Measurements from ENCODE around the gene SPDEF.

SPDEF gene

DNA sequence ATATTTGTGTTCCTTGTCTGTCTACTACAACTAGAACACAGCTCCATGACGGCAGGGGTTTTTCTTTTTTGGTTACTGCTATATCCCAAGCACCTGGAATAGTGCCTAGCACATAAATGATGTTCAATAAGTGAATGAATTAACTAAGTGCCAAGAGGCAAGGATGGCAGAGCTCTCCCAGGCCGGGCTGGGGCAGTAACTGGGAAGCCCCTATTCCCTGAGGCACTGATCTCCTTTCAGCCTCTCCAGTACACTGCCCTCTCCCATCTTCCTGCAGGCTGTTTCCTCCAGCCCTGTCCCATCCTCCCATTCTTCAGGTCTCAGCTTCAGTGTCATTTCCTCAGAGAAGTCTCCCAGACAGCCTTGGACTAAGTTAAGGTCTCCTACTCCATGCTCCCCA lies 29.0 kb upstream of the SPDEF start:
- H3K4me3 ChIP-seq (replicated peaks in 1 of 2; ENCODE audit: low read depth in 2 of 2, low read length in 2 of 2), result no peak overlapping the region
- DNase-seq (ENCODE audit: low read depth in 2 of 2), result no peak
- no peak for TF ChIP-seq CTCF (IDR thresholded peaks at IDR 0.05; ENCODE audit: low read depth, low read length)

- no peak overlapping the region for H3K4me3 ChIP-seq (replicated peaks in 1 of 2; ENCODE audit: low read depth in 2 of 2, low read length in 2 of 2)
- DNase-seq (ENCODE audit: low read depth in 2 of 2), result no peak
- TF ChIP-seq CTCF (IDR thresholded peaks at IDR 0.05; ENCODE audit: low read depth, low read length), result no peak
Observed at GRCh38 chr6:34584694-34585093, 28.6 kb upstream of the SPDEF start.

DNA sequence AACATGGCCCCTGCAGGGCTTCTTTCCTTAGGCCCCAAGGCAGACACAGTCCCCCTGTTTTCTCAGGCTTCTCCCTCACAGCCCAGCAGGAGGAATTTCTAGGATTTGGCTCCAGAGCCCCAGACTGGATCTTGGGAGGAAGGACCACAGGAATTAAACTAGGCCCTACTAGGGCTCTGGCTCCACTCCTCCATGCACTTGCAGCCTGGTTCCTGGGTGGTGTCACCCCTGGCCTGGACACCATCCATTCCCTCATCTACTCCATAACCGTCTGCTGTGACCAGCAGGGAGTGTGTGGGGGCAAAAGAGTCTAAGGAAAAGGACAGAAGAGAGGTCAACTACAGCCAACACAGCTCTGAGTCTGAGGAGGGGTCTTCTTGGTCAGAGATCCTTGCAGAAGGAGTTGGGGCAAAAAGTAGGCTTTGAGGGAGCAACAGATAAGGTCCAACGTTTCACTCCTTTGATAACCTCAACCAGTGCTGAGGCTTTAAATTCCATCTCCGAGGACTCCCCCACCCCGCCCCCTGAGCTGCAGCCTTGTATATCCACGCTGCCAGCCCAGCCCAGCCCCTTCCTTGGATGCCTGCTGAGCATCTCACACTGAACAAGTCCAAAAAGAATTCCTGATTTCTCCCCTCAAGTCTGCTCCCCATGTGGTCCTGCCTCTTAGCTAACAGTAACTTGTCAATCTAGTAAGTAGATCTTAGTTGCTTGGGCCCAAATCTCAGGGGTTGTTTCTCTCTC lies 27.9 kb upstream of the SPDEF start:
- DNase-seq (ENCODE audit: low read depth in 2 of 2), result no peak
- no peak overlapping the region for H3K4me3 ChIP-seq (replicated peaks in 1 of 2; ENCODE audit: low read depth in 2 of 2, low read length in 2 of 2)
- no peak for TF ChIP-seq CTCF (IDR thresholded peaks at IDR 0.05; ENCODE audit: low read depth, low read length)

GRCh38 chr6:34583461-34583860 lies 27.3 kb upstream of the SPDEF start:
- peak; percentile 27 for TF ChIP-seq CTCF (IDR thresholded peaks at IDR 0.05; ENCODE audit: low read depth, low read length)
- no peak for DNase-seq (ENCODE audit: low read depth in 2 of 2)
- no peak overlapping the region for H3K4me3 ChIP-seq (replicated peaks in 1 of 2; ENCODE audit: low read depth in 2 of 2, low read length in 2 of 2)

GRCh38 chr6:34581561-34581920 lies 25.4 kb upstream of the SPDEF start:
- no peak for DNase-seq (ENCODE audit: low read depth in 2 of 2)
- no peak overlapping the region for H3K4me3 ChIP-seq (replicated peaks in 1 of 2; ENCODE audit: low read depth in 2 of 2, low read length in 2 of 2)
- no peak for TF ChIP-seq CTCF (IDR thresholded peaks at IDR 0.05; ENCODE audit: low read depth, low read length)

GRCh38 chr6:34580707-34581560 lies 24.8 kb upstream of the SPDEF start:
- no peak overlapping the region for H3K4me3 ChIP-seq (replicated peaks in 1 of 2; ENCODE audit: low read depth in 2 of 2, low read length in 2 of 2)
- DNase-seq (ENCODE audit: low read depth in 2 of 2), result peak in 1 of 2 donors; percentile 80
- no peak for TF ChIP-seq CTCF (IDR thresholded peaks at IDR 0.05; ENCODE audit: low read depth, low read length)

All from cardiac fibroblast (primary cell).